GM12873 (cell line): ENCODE measurements around the gene HPX.

Source experiments
- TF ChIP-seq, protein P1 (sequence below): IDR thresholded peaks from 2 replicates; pipeline ENCODE4 v1.5.1; 2012; ENCODE audit warnings: low read depth, mild to moderate bottlenecking, moderate library complexity, low read length, control low read depth; ENCODE audit not compliant: insufficient read depth; ENCODE audit errors: missing control alignments

HPX gene, protein sequence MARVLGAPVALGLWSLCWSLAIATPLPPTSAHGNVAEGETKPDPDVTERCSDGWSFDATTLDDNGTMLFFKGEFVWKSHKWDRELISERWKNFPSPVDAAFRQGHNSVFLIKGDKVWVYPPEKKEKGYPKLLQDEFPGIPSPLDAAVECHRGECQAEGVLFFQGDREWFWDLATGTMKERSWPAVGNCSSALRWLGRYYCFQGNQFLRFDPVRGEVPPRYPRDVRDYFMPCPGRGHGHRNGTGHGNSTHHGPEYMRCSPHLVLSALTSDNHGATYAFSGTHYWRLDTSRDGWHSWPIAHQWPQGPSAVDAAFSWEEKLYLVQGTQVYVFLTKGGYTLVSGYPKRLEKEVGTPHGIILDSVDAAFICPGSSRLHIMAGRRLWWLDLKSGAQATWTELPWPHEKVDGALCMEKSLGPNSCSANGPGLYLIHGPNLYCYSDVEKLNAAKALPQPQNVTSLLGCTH

DNA sequence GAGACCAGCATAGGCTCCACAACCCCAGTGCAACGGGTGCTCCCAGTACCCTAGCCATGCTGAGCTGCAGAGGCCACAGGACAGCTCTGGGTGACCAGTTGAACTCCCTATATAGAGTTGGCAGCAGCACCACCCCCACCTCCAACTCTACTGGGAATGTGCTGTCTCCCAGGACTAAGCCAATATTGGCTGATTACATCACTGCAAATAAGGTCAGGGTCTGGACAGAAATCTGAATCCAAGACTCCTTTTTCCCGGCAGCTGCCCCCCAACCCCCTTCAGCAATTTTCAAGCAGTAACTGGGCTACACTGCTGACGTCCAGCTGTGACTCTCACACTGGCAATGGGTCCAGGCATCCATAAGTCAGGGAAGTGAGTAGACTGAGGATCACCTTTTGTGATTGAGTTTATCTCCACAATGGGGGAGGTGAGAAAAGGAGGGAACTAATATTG is at the start of gene HPX:
Gene HPX, minus strand, starts transcription at position 82 of the 453 bp plus-strand sequence. Its CDS starts 24 bp downstream, at position 58.
- TF ChIP-seq, protein P1, sequence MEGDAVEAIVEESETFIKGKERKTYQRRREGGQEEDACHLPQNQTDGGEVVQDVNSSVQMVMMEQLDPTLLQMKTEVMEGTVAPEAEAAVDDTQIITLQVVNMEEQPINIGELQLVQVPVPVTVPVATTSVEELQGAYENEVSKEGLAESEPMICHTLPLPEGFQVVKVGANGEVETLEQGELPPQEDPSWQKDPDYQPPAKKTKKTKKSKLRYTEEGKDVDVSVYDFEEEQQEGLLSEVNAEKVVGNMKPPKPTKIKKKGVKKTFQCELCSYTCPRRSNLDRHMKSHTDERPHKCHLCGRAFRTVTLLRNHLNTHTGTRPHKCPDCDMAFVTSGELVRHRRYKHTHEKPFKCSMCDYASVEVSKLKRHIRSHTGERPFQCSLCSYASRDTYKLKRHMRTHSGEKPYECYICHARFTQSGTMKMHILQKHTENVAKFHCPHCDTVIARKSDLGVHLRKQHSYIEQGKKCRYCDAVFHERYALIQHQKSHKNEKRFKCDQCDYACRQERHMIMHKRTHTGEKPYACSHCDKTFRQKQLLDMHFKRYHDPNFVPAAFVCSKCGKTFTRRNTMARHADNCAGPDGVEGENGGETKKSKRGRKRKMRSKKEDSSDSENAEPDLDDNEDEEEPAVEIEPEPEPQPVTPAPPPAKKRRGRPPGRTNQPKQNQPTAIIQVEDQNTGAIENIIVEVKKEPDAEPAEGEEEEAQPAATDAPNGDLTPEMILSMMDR = no peak

DNA sequence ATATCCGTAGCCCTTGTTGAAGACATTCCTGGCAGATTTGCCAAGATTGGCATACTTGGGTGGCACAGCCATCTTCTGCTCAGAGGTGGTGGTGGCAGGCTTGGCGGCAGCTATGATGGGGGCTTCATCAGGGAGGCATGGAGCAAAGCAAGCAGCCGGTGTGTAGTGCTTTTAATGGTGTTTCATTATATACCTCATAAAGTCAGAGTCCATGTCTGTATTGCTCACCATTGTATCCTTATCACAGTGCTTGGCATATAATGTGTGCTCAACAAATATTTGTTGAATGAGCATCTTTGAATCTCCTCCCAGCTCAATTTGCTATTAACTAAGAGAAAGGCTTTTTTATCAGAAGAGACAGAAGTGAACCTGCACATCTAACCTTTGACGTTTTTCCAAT is 48.5 kb upstream of the HPX start:
- TF ChIP-seq, protein P1 = no peak

DNA sequence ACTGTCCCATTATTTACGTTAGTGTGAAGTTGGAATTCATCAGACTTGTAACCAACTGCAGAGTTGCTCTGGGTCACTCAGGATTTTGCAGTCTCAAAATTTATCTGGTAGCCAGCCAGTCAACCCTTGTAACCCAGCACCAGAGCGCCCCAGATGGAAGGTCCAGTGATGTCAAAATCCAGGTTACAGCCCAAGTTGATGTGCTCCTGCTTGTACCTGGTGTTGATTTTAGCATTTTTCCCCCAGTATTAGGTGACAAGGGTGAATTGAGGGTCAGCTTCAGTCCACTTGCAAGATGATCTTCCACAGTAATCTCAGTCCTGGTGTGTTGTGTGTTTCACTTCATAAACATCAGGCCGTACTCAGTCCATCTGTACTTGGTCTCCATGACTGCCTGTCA is 48.0 kb upstream of the HPX start:
- TF ChIP-seq, protein P1 = no peak

DNA sequence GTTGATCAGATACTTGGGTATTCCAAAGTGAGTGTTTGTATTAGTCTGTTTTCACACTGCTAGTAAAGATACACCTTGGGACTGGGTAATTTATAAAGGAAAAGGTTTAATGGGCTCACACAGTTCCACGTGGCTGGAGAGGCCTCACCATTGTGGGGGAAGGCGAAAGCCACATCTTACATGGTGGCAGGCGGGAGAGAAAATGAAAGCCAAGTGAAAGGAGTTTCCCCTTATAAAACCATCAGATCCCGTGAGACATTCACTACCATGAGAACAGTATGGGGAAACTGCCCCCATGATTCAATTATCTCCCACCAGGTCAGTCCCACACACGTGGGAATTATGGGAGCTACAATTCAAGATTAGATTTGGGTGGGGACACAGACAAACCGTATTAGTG is 47.6 kb upstream of the HPX start:
- TF ChIP-seq, protein P1 = no peak

DNA sequence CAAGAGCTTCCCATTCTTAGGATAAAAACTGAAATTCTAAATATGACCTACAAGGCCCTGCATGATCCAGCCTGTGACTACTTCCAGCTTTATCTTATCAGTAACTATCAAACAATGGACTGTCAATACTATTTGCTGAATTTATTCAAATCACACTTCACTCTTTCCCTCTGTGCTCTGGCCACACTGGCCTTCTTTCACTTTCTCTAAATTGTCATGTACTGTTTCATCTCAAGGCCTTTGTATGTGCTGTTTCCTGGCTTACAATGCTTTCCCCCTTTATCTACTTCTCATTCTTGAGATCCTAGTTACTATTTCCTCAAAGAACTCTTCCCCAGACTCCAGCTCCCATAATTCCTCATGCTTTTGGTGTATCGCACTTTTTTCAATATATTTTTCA is 46.2 kb upstream of the HPX start:
- TF ChIP-seq, protein P1 = no peak

DNA sequence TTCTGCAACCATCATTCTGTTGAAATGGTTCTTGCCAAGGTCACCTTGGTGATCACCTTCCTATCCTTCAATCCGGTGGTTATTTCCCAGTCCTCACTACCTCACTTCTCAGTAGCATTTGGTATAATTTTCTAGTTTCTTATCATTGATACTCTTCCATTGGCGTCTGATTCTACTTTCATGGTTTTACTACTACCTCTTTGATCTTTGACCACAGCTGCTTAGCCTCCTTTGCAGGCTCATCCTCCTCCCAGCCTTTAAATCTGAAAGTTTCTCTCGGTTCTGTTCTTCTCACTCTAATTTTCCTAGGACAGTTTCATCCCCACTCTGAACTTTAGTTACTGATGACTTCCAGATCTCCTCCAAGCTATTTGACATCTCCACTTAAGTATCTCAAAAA is 45.5 kb upstream of the HPX start:
- TF ChIP-seq, protein P1 = no peak

DNA sequence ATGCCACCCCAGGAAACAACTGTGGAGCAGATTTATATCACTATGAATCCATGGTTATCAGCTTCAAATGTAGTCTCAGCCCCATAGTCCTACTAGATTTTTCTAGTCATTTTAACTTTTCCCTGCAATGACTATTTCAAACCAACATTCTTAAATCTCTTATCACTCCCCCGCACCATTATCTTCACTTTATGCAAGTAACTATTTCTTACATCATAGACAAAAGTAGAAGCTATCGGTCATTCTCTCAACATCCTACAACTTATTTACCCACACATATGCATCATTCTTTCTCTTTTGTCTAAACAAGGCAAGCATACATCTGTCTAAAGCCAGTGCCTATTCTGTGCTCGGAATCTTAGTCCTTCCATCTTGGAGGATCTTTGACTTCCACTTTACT is 44.9 kb upstream of the HPX start:
- TF ChIP-seq, protein P1 = no peak
